Liver (tissue), 9 donors: ENCODE data around the gene STKLD1. TPM values are rescaled to one million over a fixed set of nuclear protein-coding genes. Genes with fewer than 3 reads are reported as not detected.

Source experiments
- DNase-seq: peaks from one replicate; pipeline ENCODE4 v3.0.0-alpha.2; 2017; ENCODE audit warnings: low spot score
- H3K27ac ChIP-seq, 2 donors: one replicate each; pipeline ENCODE4 v1.7.0; 2013; ENCODE audit warnings: inconsistent platforms in 2 of 2, low read length in 2 of 2, control low read depth in 1 of 2, low read depth in 1 of 2, mild to moderate bottlenecking in 1 of 2
- H3K27me3 ChIP-seq, 4 donors: one replicate each; pipeline versions ENCODE4 v1.6.1 to v1.7.0; 2013; ENCODE audit warnings: low read length in 3 of 4, inconsistent platforms in 1 of 4, mild to moderate bottlenecking in 1 of 4, moderate library complexity in 1 of 4; ENCODE audit not compliant: control insufficient read depth in 4 of 4, insufficient read depth in 4 of 4
- H3K36me3 ChIP-seq, 4 donors: one replicate each; pipeline versions ENCODE4 v1.6.1 to v1.7.0; 2013; ENCODE audit warnings: low read length in 3 of 4, mild to moderate bottlenecking in 3 of 4, low read depth in 1 of 4, moderate library complexity in 1 of 4; ENCODE audit not compliant: control insufficient read depth in 4 of 4, insufficient read depth in 3 of 4
- H3K4me1 ChIP-seq, 4 donors: one replicate each; pipeline versions ENCODE4 v1.6.1 to v1.7.0; 2013; ENCODE audit warnings: low read length in 3 of 4, mild to moderate bottlenecking in 3 of 4, moderate library complexity in 1 of 4; ENCODE audit not compliant: control insufficient read depth in 4 of 4, insufficient read depth in 4 of 4
- H3K4me3 ChIP-seq, 3 donors: one replicate each; pipeline versions ENCODE4 v1.6.1 to v1.7.0; 2013; ENCODE audit warnings: low read length in 3 of 3, control low read depth in 1 of 3, low read depth in 1 of 3, mild to moderate bottlenecking in 1 of 3
- H3K9ac ChIP-seq, 2 donors: one replicate each; pipeline ENCODE4 v1.7.0; 2013; ENCODE audit warnings: low read length in 2 of 2, mild to moderate bottlenecking in 2 of 2, moderate library complexity in 2 of 2, control low read depth in 1 of 2, low read depth in 1 of 2
- H3K9me3 ChIP-seq, 4 donors: one replicate each; pipeline versions ENCODE4 v1.6.1 to v1.7.0; 2013; ENCODE audit warnings: low read length in 3 of 4; ENCODE audit not compliant: control insufficient read depth in 4 of 4
- EGR1 ChIP-seq, 2 donors: IDR thresholded peaks; 2 replicates each; pipeline ENCODE4 v1.6.1; 2016 to 2018; ENCODE audit warnings: antibody characterized with exemption in 2 of 2, low read depth in 2 of 2
- FOXA1 ChIP-seq: IDR thresholded peaks from 2 replicates; pipeline ENCODE4 v1.6.1; 2016; ENCODE audit warnings: antibody characterized with exemption
- FOXA2 ChIP-seq: IDR thresholded peaks from 2 replicates; pipeline ENCODE4 v1.6.1; 2016; ENCODE audit warnings: antibody characterized with exemption
- GABPA ChIP-seq, 2 donors: IDR thresholded peaks in 1 of 2; conservative IDR thresholded peaks in 1 of 2; 2 replicates each; pipeline ENCODE4 v1.6.1; 2016; ENCODE audit warnings: antibody characterized with exemption in 2 of 2, mild to moderate bottlenecking in 1 of 2, moderate library complexity in 1 of 2
- HNF4A ChIP-seq, 2 donors: conservative IDR thresholded peaks; 2 replicates each; pipeline ENCODE4 v1.6.1; 2016; ENCODE audit warnings: antibody characterized with exemption in 2 of 2, mild to moderate bottlenecking in 2 of 2
- HNF4G ChIP-seq: IDR thresholded peaks from 2 replicates; pipeline ENCODE4 v1.6.1; 2016; ENCODE audit warnings: antibody characterized with exemption
- JUND ChIP-seq, 2 donors: IDR thresholded peaks; 2 replicates each; pipeline ENCODE4 v1.6.1; 2016; ENCODE audit warnings: antibody characterized with exemption in 2 of 2
- NR2F2 ChIP-seq: IDR thresholded peaks from 2 replicates; pipeline ENCODE4 v1.6.1; 2016; ENCODE audit warnings: antibody characterized with exemption
- RAD21 ChIP-seq, 2 donors: IDR thresholded peaks; 2 replicates each; pipeline ENCODE4 v1.6.1; 2016; ENCODE audit warnings: antibody characterized with exemption in 2 of 2, mild to moderate bottlenecking in 2 of 2
- RXRA ChIP-seq, 2 donors: IDR thresholded peaks; 2 replicates each; pipeline ENCODE4 v1.6.1; 2017 to 2018; ENCODE audit warnings: antibody characterized with exemption in 2 of 2, mild to moderate bottlenecking in 1 of 2
- TAF1 ChIP-seq: conservative IDR thresholded peaks from 2 replicates; pipeline ENCODE4 v1.6.1; 2016; ENCODE audit warnings: antibody characterized with exemption, mild to moderate bottlenecking
- YY1 ChIP-seq: IDR thresholded peaks from 2 replicates; pipeline ENCODE4 v1.6.1; 2016; ENCODE audit warnings: antibody characterized with exemption, mild to moderate bottlenecking
- WGBS: extraction: QIAGEN DNeasy Blood & Tissue Kit; methylation state at CpG from one replicate; pipeline ENCODE4 v1.1.7; 2013; 5-methylcytosine and 5-hydroxymethylcytosine counted together
- polyA plus RNA-seq, 2 donors: library from polyadenylated mRNA; stranded (reverse) in 1 of 2; unstranded in 1 of 2; fragments of 200-250 nt in 1 of 2; fragments of >200 nt in 1 of 2; fragmentation: Nextera tagmentation in 1 of 2; extraction: Ambion mirVana in 1 of 2; gene quantifications; one replicate each; pipeline versions ENCODE4 v1.2.1 to v1.2.3, GENCODE V29; 2013 to 2015
- total RNA-seq, 2 donors: library from RNA; depleted of rRNA; stranded (reverse); fragments of >200 nt; gene quantifications; one replicate each; pipeline ENCODE4 v1.2.3, GENCODE V29; 2014
- TF ChIP-seq, protein P1 (sequence below): IDR thresholded peaks from 2 replicates; pipeline ENCODE4 v1.6.1; 2016; ENCODE audit warnings: antibody characterized with exemption
- TF ChIP-seq, protein P2 (sequence below): fragments of 150-350 bp; IDR thresholded peaks from 2 replicates; pipeline ENCODE4 v1.5.1; 2017; ENCODE audit warnings: improper control_type of control experiment, low read depth, low read length; ENCODE audit not compliant: missing input control
- TF ChIP-seq, protein P3 (sequence below): IDR thresholded peaks from 2 replicates; pipeline ENCODE4 v1.6.1; 2016; ENCODE audit warnings: antibody characterized with exemption, mild to moderate bottlenecking
- TF ChIP-seq, protein P4 (sequence below): IDR thresholded peaks from 2 replicates; pipeline ENCODE4 v1.6.1; 2016; ENCODE audit warnings: antibody characterized with exemption
- TF ChIP-seq, protein P5 (sequence below): IDR thresholded peaks from 2 replicates; pipeline ENCODE4 v1.6.1; 2016; ENCODE audit warnings: antibody characterized with exemption
- donor health status: healthy.
- donor health status: healthy.
- donor health status: healthy.
- donor health status: healthy.
- donor health status: healthy.

Gene STKLD1
- total and polyA plus RNA-seq, 4 donors: 0.25 to 0.85 (median 0.33) TPM

DNA sequence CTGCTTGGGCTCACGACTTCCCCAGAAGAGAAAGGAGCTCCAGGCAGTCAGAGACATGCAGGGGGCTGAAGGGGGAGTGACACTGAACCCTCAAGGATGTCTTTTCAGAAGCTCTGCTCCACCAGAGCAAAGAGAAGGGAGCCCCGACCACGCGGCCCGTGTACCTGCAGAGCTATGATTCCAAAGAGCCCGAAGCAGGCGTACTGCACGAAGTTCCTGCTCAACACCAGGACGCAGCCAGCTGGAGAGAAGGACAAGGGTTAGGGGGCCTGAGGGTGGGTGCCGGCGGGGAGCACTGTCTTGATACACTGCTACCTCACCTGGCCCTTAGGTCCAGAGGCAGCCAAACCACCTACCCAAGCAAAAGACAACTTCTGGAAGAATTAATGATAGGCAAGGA lies 9.7 kb upstream of the STKLD1 start:
- H3K4me1 ChIP-seq: peaks cover 15 to 53% (median 42%) of the 10 kb centered on the region in 4 donors
- H3K9ac ChIP-seq: no peak overlapping the region
- 94% methylated on average over 11 of the region's 11 CpGs for WGBS
- DNase-seq: no peak
- H3K27me3 ChIP-seq: no peaks in the 10 kb centered on the region
- H3K4me3 ChIP-seq: no peak overlapping the region
- H3K27ac ChIP-seq: no peak overlapping the region
- H3K36me3 ChIP-seq: peaks cover 23 to 61% (median 50%) of the 10 kb centered on the region in 4 donors
- H3K9me3 ChIP-seq: no peaks in the 10 kb centered on the region
- TF ChIP-seq, protein P1, sequence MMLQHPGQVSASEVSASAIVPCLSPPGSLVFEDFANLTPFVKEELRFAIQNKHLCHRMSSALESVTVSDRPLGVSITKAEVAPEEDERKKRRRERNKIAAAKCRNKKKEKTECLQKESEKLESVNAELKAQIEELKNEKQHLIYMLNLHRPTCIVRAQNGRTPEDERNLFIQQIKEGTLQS: no peak
- TF ChIP-seq EGR1 (IDR thresholded peaks at IDR 0.05; ENCODE audit: low read depth in 2 of 2) (no peak), YY1 (no peak), RXRA (IDR thresholded peaks at IDR 0.05) (no peak), JUND (IDR thresholded peaks at IDR 0.05) (no peak), FOXA1 (no peak), TAF1 (no peak), FOXA2 (no peak), HNF4G (no peak)
- TF ChIP-seq, protein P2, sequence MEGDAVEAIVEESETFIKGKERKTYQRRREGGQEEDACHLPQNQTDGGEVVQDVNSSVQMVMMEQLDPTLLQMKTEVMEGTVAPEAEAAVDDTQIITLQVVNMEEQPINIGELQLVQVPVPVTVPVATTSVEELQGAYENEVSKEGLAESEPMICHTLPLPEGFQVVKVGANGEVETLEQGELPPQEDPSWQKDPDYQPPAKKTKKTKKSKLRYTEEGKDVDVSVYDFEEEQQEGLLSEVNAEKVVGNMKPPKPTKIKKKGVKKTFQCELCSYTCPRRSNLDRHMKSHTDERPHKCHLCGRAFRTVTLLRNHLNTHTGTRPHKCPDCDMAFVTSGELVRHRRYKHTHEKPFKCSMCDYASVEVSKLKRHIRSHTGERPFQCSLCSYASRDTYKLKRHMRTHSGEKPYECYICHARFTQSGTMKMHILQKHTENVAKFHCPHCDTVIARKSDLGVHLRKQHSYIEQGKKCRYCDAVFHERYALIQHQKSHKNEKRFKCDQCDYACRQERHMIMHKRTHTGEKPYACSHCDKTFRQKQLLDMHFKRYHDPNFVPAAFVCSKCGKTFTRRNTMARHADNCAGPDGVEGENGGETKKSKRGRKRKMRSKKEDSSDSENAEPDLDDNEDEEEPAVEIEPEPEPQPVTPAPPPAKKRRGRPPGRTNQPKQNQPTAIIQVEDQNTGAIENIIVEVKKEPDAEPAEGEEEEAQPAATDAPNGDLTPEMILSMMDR: no peak
- TF ChIP-seq, protein P3, sequence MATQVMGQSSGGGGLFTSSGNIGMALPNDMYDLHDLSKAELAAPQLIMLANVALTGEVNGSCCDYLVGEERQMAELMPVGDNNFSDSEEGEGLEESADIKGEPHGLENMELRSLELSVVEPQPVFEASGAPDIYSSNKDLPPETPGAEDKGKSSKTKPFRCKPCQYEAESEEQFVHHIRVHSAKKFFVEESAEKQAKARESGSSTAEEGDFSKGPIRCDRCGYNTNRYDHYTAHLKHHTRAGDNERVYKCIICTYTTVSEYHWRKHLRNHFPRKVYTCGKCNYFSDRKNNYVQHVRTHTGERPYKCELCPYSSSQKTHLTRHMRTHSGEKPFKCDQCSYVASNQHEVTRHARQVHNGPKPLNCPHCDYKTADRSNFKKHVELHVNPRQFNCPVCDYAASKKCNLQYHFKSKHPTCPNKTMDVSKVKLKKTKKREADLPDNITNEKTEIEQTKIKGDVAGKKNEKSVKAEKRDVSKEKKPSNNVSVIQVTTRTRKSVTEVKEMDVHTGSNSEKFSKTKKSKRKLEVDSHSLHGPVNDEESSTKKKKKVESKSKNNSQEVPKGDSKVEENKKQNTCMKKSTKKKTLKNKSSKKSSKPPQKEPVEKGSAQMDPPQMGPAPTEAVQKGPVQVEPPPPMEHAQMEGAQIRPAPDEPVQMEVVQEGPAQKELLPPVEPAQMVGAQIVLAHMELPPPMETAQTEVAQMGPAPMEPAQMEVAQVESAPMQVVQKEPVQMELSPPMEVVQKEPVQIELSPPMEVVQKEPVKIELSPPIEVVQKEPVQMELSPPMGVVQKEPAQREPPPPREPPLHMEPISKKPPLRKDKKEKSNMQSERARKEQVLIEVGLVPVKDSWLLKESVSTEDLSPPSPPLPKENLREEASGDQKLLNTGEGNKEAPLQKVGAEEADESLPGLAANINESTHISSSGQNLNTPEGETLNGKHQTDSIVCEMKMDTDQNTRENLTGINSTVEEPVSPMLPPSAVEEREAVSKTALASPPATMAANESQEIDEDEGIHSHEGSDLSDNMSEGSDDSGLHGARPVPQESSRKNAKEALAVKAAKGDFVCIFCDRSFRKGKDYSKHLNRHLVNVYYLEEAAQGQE: no peak
- TF ChIP-seq, protein P4, sequence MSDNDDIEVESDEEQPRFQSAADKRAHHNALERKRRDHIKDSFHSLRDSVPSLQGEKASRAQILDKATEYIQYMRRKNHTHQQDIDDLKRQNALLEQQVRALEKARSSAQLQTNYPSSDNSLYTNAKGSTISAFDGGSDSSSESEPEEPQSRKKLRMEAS: no peak
- TF ChIP-seq, protein P5, sequence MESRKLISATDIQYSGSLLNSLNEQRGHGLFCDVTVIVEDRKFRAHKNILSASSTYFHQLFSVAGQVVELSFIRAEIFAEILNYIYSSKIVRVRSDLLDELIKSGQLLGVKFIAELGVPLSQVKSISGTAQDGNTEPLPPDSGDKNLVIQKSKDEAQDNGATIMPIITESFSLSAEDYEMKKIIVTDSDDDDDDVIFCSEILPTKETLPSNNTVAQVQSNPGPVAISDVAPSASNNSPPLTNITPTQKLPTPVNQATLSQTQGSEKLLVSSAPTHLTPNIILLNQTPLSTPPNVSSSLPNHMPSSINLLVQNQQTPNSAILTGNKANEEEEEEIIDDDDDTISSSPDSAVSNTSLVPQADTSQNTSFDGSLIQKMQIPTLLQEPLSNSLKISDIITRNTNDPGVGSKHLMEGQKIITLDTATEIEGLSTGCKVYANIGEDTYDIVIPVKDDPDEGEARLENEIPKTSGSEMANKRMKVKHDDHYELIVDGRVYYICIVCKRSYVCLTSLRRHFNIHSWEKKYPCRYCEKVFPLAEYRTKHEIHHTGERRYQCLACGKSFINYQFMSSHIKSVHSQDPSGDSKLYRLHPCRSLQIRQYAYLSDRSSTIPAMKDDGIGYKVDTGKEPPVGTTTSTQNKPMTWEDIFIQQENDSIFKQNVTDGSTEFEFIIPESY: no peak

DNA sequence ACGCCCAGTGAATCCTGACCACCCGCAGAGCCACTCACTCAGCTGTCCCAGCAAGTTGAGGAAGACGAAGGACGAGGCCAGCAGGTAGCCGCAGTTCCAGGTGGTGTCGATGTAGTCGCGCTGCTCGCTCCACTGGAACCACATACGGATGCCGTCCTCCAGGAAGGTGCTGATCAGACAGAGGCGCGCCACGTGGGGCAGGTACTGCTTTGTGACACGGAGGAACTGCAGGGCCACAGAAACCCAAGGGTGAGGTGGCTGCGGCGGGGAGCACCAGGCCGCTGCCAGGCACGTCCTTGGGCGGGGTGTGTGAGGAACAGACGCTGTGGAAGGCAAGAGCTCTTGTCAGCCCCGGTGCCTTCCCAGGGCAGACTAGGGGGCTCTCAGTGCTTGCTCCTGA lies 8.9 kb upstream of the STKLD1 start:
- Histone ChIP-seq H3K4me1 (peaks cover 23 to 56% (median 49%) of the 10 kb centered on the region in 4 donors), H3K27ac (no peak overlapping the region)
- no peak for DNase-seq
- TF ChIP-seq, protein P4: no peak
- TF ChIP-seq, protein P3: no peak
- TF ChIP-seq JUND (IDR thresholded peaks at IDR 0.05): no peak
- no peak for TF ChIP-seq GABPA (IDR thresholded peaks at IDR 0.05 in 1 of 2, conservative IDR thresholded peaks at IDR 0.05 in 1 of 2)
- no peak for TF ChIP-seq EGR1 (IDR thresholded peaks at IDR 0.05; ENCODE audit: low read depth in 2 of 2)
- TF ChIP-seq HNF4A (conservative IDR thresholded peaks at IDR 0.05): no peak
- TF ChIP-seq, protein P1: no peak
- TF ChIP-seq, protein P5: no peak
- TF ChIP-seq FOXA1: no peak
- no peak for TF ChIP-seq NR2F2
- TF ChIP-seq RAD21 (IDR thresholded peaks at IDR 0.05): no peak
- no peak for TF ChIP-seq TAF1

More for the DNA sequence above, 8.9 kb upstream of the STKLD1 start:
- Histone ChIP-seq H3K36me3 (peaks cover 21 to 55% (median 43%) of the 10 kb centered on the region in 4 donors), H3K9ac (no peak overlapping the region), H3K9me3 (no peaks in the 10 kb centered on the region), H3K4me3 (no peak overlapping the region), H3K27me3 (no peaks in the 10 kb centered on the region)
- WGBS: 96% methylated on average over 22 of the region's 22 CpGs
